Muscle of leg (tissue), 11 donors: Measurements from ENCODE around the gene NFATC2. TPM values are rescaled to one million over a fixed set of nuclear protein-coding genes. Genes with fewer than 3 reads are reported as not detected.

Experiments used
- DNase-seq: peaks from one replicate; pipeline ENCODE4 v3.0.0; 2013
- H3K27ac ChIP-seq: one replicate; pipeline ENCODE4 v1.5.1; 2013; ENCODE audit warnings: mild to moderate bottlenecking, low read length, control low read depth
- H3K27me3 ChIP-seq: one replicate; pipeline ENCODE4 v1.6.1; 2013; ENCODE audit warnings: low read length; ENCODE audit not compliant: control insufficient read depth, insufficient read depth
- H3K36me3 ChIP-seq: one replicate; pipeline ENCODE4 v1.6.1; 2013; ENCODE audit warnings: low read length; ENCODE audit not compliant: control insufficient read depth, insufficient read depth
- H3K4me1 ChIP-seq: one replicate; pipeline ENCODE4 v1.6.1; 2013; ENCODE audit warnings: low read length; ENCODE audit not compliant: control insufficient read depth, insufficient read depth
- H3K4me3 ChIP-seq: one replicate; pipeline ENCODE4 v1.5.1; 2013; ENCODE audit warnings: low read length, control low read depth
- H3K9me3 ChIP-seq: replicated peaks from 2 replicates; pipeline ENCODE4 v1.6.1; 2013; ENCODE audit warnings: low read depth, low read length; ENCODE audit not compliant: control insufficient read depth
- WGBS: methylation state at CpG from one replicate; pipeline ENCODE4 v1.1.5; 2013; ENCODE audit warnings: missing lambda C conversion rate; ENCODE audit not compliant: insufficient coverage; 5-methylcytosine and 5-hydroxymethylcytosine counted together
- polyA plus RNA-seq, 8 donors: library from polyadenylated mRNA; unstranded; fragments of 120-200 nt; gene quantifications; one replicate each; pipeline versions ENCODE4 v1.2.1 to v1.2.3, GENCODE V29; 2013; ENCODE audit warnings: inconsistent platforms in 1 of 8, low replicate concordance in 1 of 8; ENCODE audit not compliant: insufficient read length in 8 of 8, insufficient read depth in 1 of 8
- total RNA-seq: library from RNA; stranded (reverse); fragments of 120-200 nt; gene quantifications from one replicate; pipeline ENCODE4 v1.2.4, GENCODE V29; 2013

Gene NFATC2
- total and polyA plus RNA-seq, 9 donors = 3.8 to 8.3 (median 5.7) TPM

GRCh38 chr20:51437182-51437924, 105.2 kb downstream of the NFATC2 start:
- H3K9me3 ChIP-seq = no peaks in the 10 kb centered on the region
- H3K36me3 ChIP-seq = peaks cover 26% of the 10 kb centered on the region
- no peaks in the 10 kb centered on the region for H3K4me1 ChIP-seq
- WGBS = 95% methylated on average over 5 of the region's 7 CpGs
- no peak overlapping the region for H3K27ac ChIP-seq
- no peaks in the 10 kb centered on the region for H3K27me3 ChIP-seq
- H3K4me3 ChIP-seq = no peak overlapping the region
- DNase-seq = no peak

- WGBS = no CpG with 5 or more reads among the region's 6 CpGs
- no peaks in the 10 kb centered on the region for H3K27me3 ChIP-seq
- peaks cover 37% of the 10 kb centered on the region for H3K36me3 ChIP-seq
- no peak overlapping the region for H3K27ac ChIP-seq
- H3K4me1 ChIP-seq = peaks cover 2% of the 10 kb centered on the region
- no peak for DNase-seq
- no peaks in the 10 kb centered on the region for H3K9me3 ChIP-seq
- no peak overlapping the region for H3K4me3 ChIP-seq
These were observed 107.8 kb downstream of the NFATC2 start for GRCh38 chr20:51434580-51435247.

GRCh38 chr20:51434026-51434425, 108.5 kb downstream of the NFATC2 start:
- Histone ChIP-seq H3K27me3 (no peaks in the 10 kb centered on the region), H3K4me1 (peaks cover 6% of the 10 kb centered on the region)

GRCh38 chr20:51432875-51433274, 109.6 kb downstream of the NFATC2 start:
- Histone ChIP-seq H3K4me1 (peaks cover 18% of the 10 kb centered on the region), H3K36me3 (peaks cover 37% of the 10 kb centered on the region), H3K27ac (no peak overlapping the region), H3K4me3 (no peak overlapping the region), H3K27me3 (no peaks in the 10 kb centered on the region), H3K9me3 (no peaks in the 10 kb centered on the region)
- DNase-seq = no peak
- WGBS = 77% methylated on average over 2 of the region's 3 CpGs

More at GRCh38 chr20:51434026-51434425, 108.5 kb downstream of the NFATC2 start:
- H3K36me3 ChIP-seq = peaks cover 37% of the 10 kb centered on the region
- H3K4me3 ChIP-seq = no peak overlapping the region
- H3K9me3 ChIP-seq = no peaks in the 10 kb centered on the region
- 79% methylated on average over 2 of the region's 2 CpGs for WGBS
- no peak for DNase-seq
- H3K27ac ChIP-seq = no peak overlapping the region

GRCh38 chr20:51432251-51432784, 110.2 kb downstream of the NFATC2 start:
- no peak overlapping the region for H3K4me3 ChIP-seq
- peaks cover 24% of the 10 kb centered on the region for H3K4me1 ChIP-seq
- no peaks in the 10 kb centered on the region for H3K27me3 ChIP-seq
- WGBS = 94% methylated on average over 26 of the region's 27 CpGs
- no peak overlapping the region for H3K27ac ChIP-seq
- DNase-seq = no peak
- no peaks in the 10 kb centered on the region for H3K9me3 ChIP-seq
- peaks cover 33% of the 10 kb centered on the region for H3K36me3 ChIP-seq

GRCh38 chr20:51431321-51431720, 111.2 kb downstream of the NFATC2 start:
- H3K27me3 ChIP-seq = no peaks in the 10 kb centered on the region
- no peaks in the 10 kb centered on the region for H3K9me3 ChIP-seq
- H3K36me3 ChIP-seq = peaks cover 33% of the 10 kb centered on the region
- no peak overlapping the region for H3K27ac ChIP-seq
- no peak for DNase-seq
- 64% methylated on average over 5 of the region's 5 CpGs for WGBS
- peaks cover 28% of the 10 kb centered on the region for H3K4me1 ChIP-seq
- H3K4me3 ChIP-seq = no peak overlapping the region

- H3K9me3 ChIP-seq = no peaks in the 10 kb centered on the region
These were observed 112.1 kb downstream of the NFATC2 start for GRCh38 chr20:51430198-51430950.

GRCh38 chr20:51429696-51430095, 112.8 kb downstream of the NFATC2 start:
- Histone ChIP-seq H3K27me3 (no peaks in the 10 kb centered on the region), H3K4me3 (no peak overlapping the region), H3K27ac (no peak overlapping the region), H3K4me1 (peaks cover 28% of the 10 kb centered on the region), H3K9me3 (no peaks in the 10 kb centered on the region), H3K36me3 (peaks cover 32% of the 10 kb centered on the region)
- WGBS = 72% methylated on average over 7 of the region's 10 CpGs
- no peak for DNase-seq

More at GRCh38 chr20:51430198-51430950, 112.1 kb downstream of the NFATC2 start:
- Histone ChIP-seq H3K36me3 (peaks cover 35% of the 10 kb centered on the region), H3K27me3 (no peaks in the 10 kb centered on the region), H3K4me3 (no peak overlapping the region), H3K27ac (no peak overlapping the region), H3K4me1 (peaks cover 28% of the 10 kb centered on the region)
- no peak for DNase-seq
- 77% methylated on average over 3 of the region's 14 CpGs for WGBS

- 56% methylated on average over 6 of the region's 6 CpGs for WGBS
These were observed 113.4 kb downstream of the NFATC2 start for GRCh38 chr20:51429144-51429482.

More at GRCh38 chr20:51429144-51429482, 113.4 kb downstream of the NFATC2 start:
- no peaks in the 10 kb centered on the region for H3K9me3 ChIP-seq
- H3K36me3 ChIP-seq = peaks cover 28% of the 10 kb centered on the region
- H3K27me3 ChIP-seq = no peaks in the 10 kb centered on the region
- no peak overlapping the region for H3K4me3 ChIP-seq
- no peak for DNase-seq
- no peak overlapping the region for H3K27ac ChIP-seq
- peaks cover 28% of the 10 kb centered on the region for H3K4me1 ChIP-seq
